Caco-2 (cell line): ENCODE data around the gene MALAT1. TPM values are rescaled to one million over a fixed set of nuclear protein-coding genes. Genes with fewer than 3 reads are reported as not detected.

Source experiments
- BruUV-seq: library from RNA; stranded (reverse); fragments of 400-500 nt; replicated peaks from 2 replicates; lab custom pipeline; 2021; lab: Mats Ljungman, UMichigan
- CTCF ChIA-PET: fragments of 300-600 bp; sonication (Branson Sonifier 250); formaldehyde crosslinking; loops from one replicate; lab custom pipeline; 2022; ENCODE audit warnings: antibody characterized with exemption; lab: Charles Lee
- POLR2A ChIA-PET: fragments of 300-600 bp; sonication (Branson Sonifier 250); formaldehyde crosslinking; loops from one replicate; lab custom pipeline; 2022; ENCODE audit warnings: antibody characterized with exemption; lab: Charles Lee
- DNase-seq, 2 experiments: peaks; one replicate each; pipeline versions ENCODE4 v3.0.0 to v3.0.0-alpha.2; 2020 to 2022
- H3K27me3 ChIP-seq: replicated peaks from 2 replicates; pipeline ENCODE4 v1.6.0; 2011; ENCODE audit warnings: low read length; ENCODE audit not compliant: control insufficient read depth, insufficient read depth
- H3K36me3 ChIP-seq: 2 replicates; pipeline ENCODE4 v1.5.1; 2011; ENCODE audit warnings: low read length; ENCODE audit not compliant: control insufficient read depth, insufficient read depth
- H3K4me1 ChIP-seq: fragments of 250-450 bp; sonication (Bioruptor Pico); 2 replicates; pipeline ENCODE4 v1.5.1; 2020; ENCODE audit warnings: mild to moderate bottlenecking
- H3K4me3 ChIP-seq: 2 replicates; pipeline ENCODE4 v1.5.1; 2011; ENCODE audit warnings: low read depth, mild to moderate bottlenecking, control low read depth, low read length
- H3K9me3 ChIP-seq: fragments of 250-450 bp; sonication (Bioruptor Pico); 2 replicates; pipeline ENCODE4 v1.5.1; 2020; ENCODE audit warnings: mild to moderate bottlenecking, moderate library complexity
- H3K27ac Mint-ChIP-seq: one replicate; pipeline ENCODE4 v1.8.0; 2022; ENCODE audit warnings: mixed read lengths; ENCODE audit not compliant: unreplicated experiment
- H3K27me3 Mint-ChIP-seq: one replicate; pipeline ENCODE4 v1.8.0; 2022; ENCODE audit warnings: mixed read lengths; ENCODE audit not compliant: insufficient read depth, unreplicated experiment
- H3K36me3 Mint-ChIP-seq: one replicate; pipeline ENCODE4 v1.8.0; 2022; ENCODE audit warnings: mild to moderate bottlenecking, mixed read lengths; ENCODE audit not compliant: insufficient read depth, unreplicated experiment
- H3K4me1 Mint-ChIP-seq: one replicate; pipeline ENCODE4 v1.8.0; 2022; ENCODE audit warnings: low read depth, mixed read lengths; ENCODE audit not compliant: unreplicated experiment
- H3K4me3 Mint-ChIP-seq: one replicate; pipeline ENCODE4 v1.8.0; 2022; ENCODE audit warnings: mild to moderate bottlenecking, moderate library complexity, mixed read lengths; ENCODE audit not compliant: unreplicated experiment
- H3K9me3 Mint-ChIP-seq: one replicate; pipeline ENCODE4 v1.8.0; 2022; ENCODE audit warnings: mixed read lengths; ENCODE audit not compliant: unreplicated experiment
- CTCF ChIP-seq, 2 experiments: fragments of 200-600 bp in 1 of 2; IDR thresholded peaks; 1 replicate in 1 of 2; 2 replicates in 1 of 2; pipeline versions ENCODE4 v1.5.1 to v1.8.0; 2011 to 2022; ENCODE audit warnings: antibody characterized with exemption in 1 of 2, control low read depth in 1 of 2, inconsistent platforms in 1 of 2, low read depth in 1 of 2, low read length in 1 of 2, mild to moderate bottlenecking in 1 of 2, moderate library complexity in 1 of 2; ENCODE audit not compliant: insufficient read depth in 1 of 2, severe bottlenecking in 1 of 2, unreplicated experiment in 1 of 2
- intact Hi-C: fragments of 100-400 bp; cut with micrococcal nuclease; formaldehyde crosslinking; loops from one replicate; pipeline ENCODE4 v1.10.0; 2022; ENCODE audit not compliant: unreplicated experiment
- total RNA-seq: library from RNA; stranded (reverse); gene quantifications from 2 replicates; pipeline ENCODE4 v1.2.3, GENCODE V29; 2022

The MALAT1 gene
- total RNA-seq, 1 experiment from 2014 or later: 4,914 TPM

GRCh38 chr11:65492387-65492636, 6.5 kb upstream of the MALAT1 start:
- POLR2A ChIA-PET: interaction anchor here (1.1 to 8.1 kb wide), 4 partner anchors 11 to 72 kb away, joined by 3 to 377 read pairs (median 7); partner anchors contain the start of genes MALAT1 and NEAT1
- H3K9me3 Mint-ChIP-seq: no peaks in the 10 kb centered on the region
- H3K4me3 Mint-ChIP-seq: no peak overlapping the region
- Histone ChIP-seq H3K27me3 (no peaks in the 10 kb centered on the region), H3K9me3 (no peaks in the 10 kb centered on the region), H3K4me3 (no peak overlapping the region), H3K4me1 (peaks cover 82% of the 10 kb centered on the region), H3K36me3 (no peaks in the 10 kb centered on the region)
- intact Hi-C loops: no loop called here
- H3K4me1 Mint-ChIP-seq: peaks cover 72% of the 10 kb centered on the region
- TF ChIP-seq CTCF (IDR thresholded peaks at IDR 0.05; ENCODE audit: insufficient read depth in 1 of 2, low read depth in 1 of 2, low read length in 1 of 2, severe bottlenecking in 1 of 2, unreplicated experiment in 1 of 2): no peak
- BruUV-seq: no TSS peak
- CTCF ChIA-PET: interaction anchor here (1.2 kb wide), 1 partner anchor 21 kb away, joined by 3 read pairs; no protein-coding TSS in a partner anchor
- H3K27ac Mint-ChIP-seq: peak overlapping the region; percentile 100
- H3K36me3 Mint-ChIP-seq: peaks cover 31% of the 10 kb centered on the region
- no peak for DNase-seq
- H3K27me3 Mint-ChIP-seq: no peaks in the 10 kb centered on the region

- TF ChIP-seq CTCF (IDR thresholded peaks at IDR 0.05; ENCODE audit: insufficient read depth in 1 of 2, low read depth in 1 of 2, low read length in 1 of 2, severe bottlenecking in 1 of 2, unreplicated experiment in 1 of 2): no peak
- Histone ChIP-seq H3K4me3 (no peak overlapping the region), H3K36me3 (no peaks in the 10 kb centered on the region), H3K9me3 (no peaks in the 10 kb centered on the region), H3K27me3 (no peaks in the 10 kb centered on the region), H3K4me1 (peaks cover 80% of the 10 kb centered on the region)
- DNase-seq: no peak
- intact Hi-C loops: no loop called here
- no peak overlapping the region for H3K4me3 Mint-ChIP-seq
- CTCF ChIA-PET: interaction anchor here (0.6 to 2.0 kb wide), 3 partner anchors 14 to 24 kb away, joined by 3 to 15 read pairs (median 4); no protein-coding TSS in a partner anchor
- POLR2A ChIA-PET: interaction anchor here (1.0 to 8.1 kb wide), 6 partner anchors 10 to 73 kb away, joined by 3 to 377 read pairs (median 8); partner anchors contain the start of genes MALAT1 and NEAT1
- peak overlapping the region; percentile 100 for H3K27ac Mint-ChIP-seq
- peaks cover 26% of the 10 kb centered on the region for H3K36me3 Mint-ChIP-seq
- H3K4me1 Mint-ChIP-seq: peaks cover 71% of the 10 kb centered on the region
- no peaks in the 10 kb centered on the region for H3K27me3 Mint-ChIP-seq
- no peaks in the 10 kb centered on the region for H3K9me3 Mint-ChIP-seq
- BruUV-seq: no TSS peak
These were observed 6.0 kb upstream of the MALAT1 start for GRCh38 chr11:65492637-65493366.

DNA sequence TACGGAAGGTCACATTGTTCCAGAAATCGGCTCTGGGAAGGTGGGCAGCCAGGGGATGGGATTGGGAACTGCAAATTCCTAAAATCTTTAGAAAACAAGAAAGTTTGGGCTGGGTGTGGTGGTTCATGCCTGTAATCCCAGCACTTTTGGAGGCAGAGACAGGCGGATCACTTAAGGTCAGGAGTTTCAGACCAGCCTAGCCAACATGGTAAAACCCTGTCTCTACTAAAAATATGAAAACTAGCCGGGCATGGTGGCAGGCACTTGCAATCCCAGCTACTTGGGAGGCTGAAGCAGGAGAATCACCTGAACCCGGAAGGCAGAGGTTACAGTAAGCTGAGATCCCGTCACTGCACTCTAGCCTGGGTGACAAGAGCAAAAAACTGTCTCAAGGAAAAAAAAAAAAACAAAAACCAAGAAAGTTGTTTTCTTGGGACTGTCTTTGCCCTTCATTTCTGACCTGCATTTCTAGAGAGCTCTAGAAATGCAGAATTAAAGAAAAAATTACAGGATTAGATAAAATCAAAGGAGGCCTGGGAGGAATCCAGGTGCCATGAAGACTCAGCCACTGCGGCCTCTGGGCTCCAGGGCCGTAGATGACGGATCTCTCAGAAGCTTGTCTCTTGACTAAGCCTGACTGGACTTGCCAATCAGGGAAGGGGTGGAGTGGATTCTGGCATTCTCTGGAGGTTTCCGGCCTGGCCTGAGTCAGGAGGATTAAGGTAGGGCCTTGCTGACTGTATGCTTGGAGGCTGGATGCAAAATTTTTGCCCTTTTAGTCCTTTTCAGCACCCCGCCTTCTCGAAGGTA, 5.3 kb upstream of the MALAT1 start:
- H3K4me1 Mint-ChIP-seq: peaks cover 64% of the 10 kb centered on the region
- H3K27me3 Mint-ChIP-seq: no peaks in the 10 kb centered on the region
- H3K4me3 Mint-ChIP-seq: no peak overlapping the region
- peak overlapping the region; percentile 100 for H3K27ac Mint-ChIP-seq
- Histone ChIP-seq H3K4me1 (peaks cover 72% of the 10 kb centered on the region), H3K27me3 (no peaks in the 10 kb centered on the region), H3K9me3 (no peaks in the 10 kb centered on the region), H3K36me3 (no peaks in the 10 kb centered on the region), H3K4me3 (no peak overlapping the region)
- TF ChIP-seq CTCF (IDR thresholded peaks at IDR 0.05; ENCODE audit: insufficient read depth in 1 of 2, low read depth in 1 of 2, low read length in 1 of 2, severe bottlenecking in 1 of 2, unreplicated experiment in 1 of 2): no peak
- peaks cover 20% of the 10 kb centered on the region for H3K36me3 Mint-ChIP-seq
- intact Hi-C loops: no loop called here
- CTCF ChIA-PET: interaction anchor here (0.6 to 2.0 kb wide), 3 partner anchors 14 to 24 kb away, joined by 3 to 15 read pairs (median 4); no protein-coding TSS in a partner anchor
- BruUV-seq: no TSS peak
- peak; percentile 74 to 85 for DNase-seq
- POLR2A ChIA-PET: interaction anchor here (0.6 to 1.8 kb wide), 5 partner anchors 14 to 302 kb away, joined by 4 to 12 read pairs (median 7); partner anchors contain the start of gene NEAT1
- H3K9me3 Mint-ChIP-seq: no peaks in the 10 kb centered on the region
